MM.1S (cell line): ENCODE results near the gene AMZ1.

Experiments
- CTCF ChIP-seq: fragments of 300-600 bp; sonication (generic); IDR thresholded peaks from 2 replicates; pipeline ENCODE4 v1.5.1; 2016; ENCODE audit warnings: antibody characterized with exemption, low read length, mixed read lengths
- EZH2 ChIP-seq: fragments of 300-600 bp; sonication (generic); optimal IDR thresholded peaks from 2 replicates; pipeline ENCODE3; 2017; ENCODE audit warnings: low read depth, mild to moderate bottlenecking, antibody characterized with exemption, low read length, mixed read lengths

GRCh38 chr7:2730846-2731770, 43.1 kb downstream of the AMZ1 start:
- no peak for TF ChIP-seq CTCF
- no peak for TF ChIP-seq EZH2
